DND-41 (cell line): ENCODE measurements around the gene ICAM1.

ENCODE experiments used
- ATAC-seq: fragments of 200-7000 bp; cut with Tn5 transposase; 3 replicates; pipeline ENCODE4 v1.9.1; 2021; ENCODE audit warnings: low read depth; ENCODE audit not compliant: insufficient read depth
- DNase-seq: peaks from one replicate; pipeline ENCODE4 v3.0.0-alpha.2; 2020
- H2AFZ ChIP-seq: 2 replicates; pipeline ENCODE4 v1.6.0; 2012; ENCODE audit warnings: low read depth, low read length
- H3K27ac ChIP-seq: 2 replicates; pipeline ENCODE4 v1.5.1; 2012; ENCODE audit warnings: low read length, inconsistent platforms
- H3K27me3 ChIP-seq: fragments of 200-600 bp; sonication (generic); 2 replicates; pipeline ENCODE4 v1.6.0; 2012; ENCODE audit warnings: low read length, mild to moderate bottlenecking, inconsistent platforms; ENCODE audit not compliant: insufficient read depth, poor library complexity
- H3K36me3 ChIP-seq: 2 replicates; pipeline ENCODE4 v1.5.1; 2012; ENCODE audit warnings: low read length, inconsistent platforms; ENCODE audit not compliant: insufficient read depth
- H3K4me1 ChIP-seq: 2 replicates; pipeline ENCODE4 v1.5.1; 2012; ENCODE audit warnings: mild to moderate bottlenecking, low read length; ENCODE audit not compliant: insufficient read depth
- H3K4me2 ChIP-seq: 2 replicates; pipeline ENCODE4 v1.6.0; 2012; ENCODE audit warnings: mild to moderate bottlenecking, moderate library complexity, low read length, inconsistent platforms; ENCODE audit not compliant: insufficient read depth
- H3K4me3 ChIP-seq, 2 experiments: fragments of 200-600 bp in 1 of 2; shearing (Covaris generic) in 1 of 2; 2 replicates each; pipeline ENCODE4 v1.5.1; 2012 to 2016; ENCODE audit warnings: inconsistent platforms in 2 of 2, low read length in 2 of 2, mild to moderate bottlenecking in 2 of 2, low read depth in 1 of 2, moderate library complexity in 1 of 2
- H3K79me2 ChIP-seq: 2 replicates; pipeline ENCODE4 v1.6.0; 2012; ENCODE audit warnings: low read length, inconsistent platforms; ENCODE audit not compliant: insufficient read depth
- H3K9ac ChIP-seq: 2 replicates; pipeline ENCODE4 v1.6.0; 2012; ENCODE audit warnings: low read depth, mild to moderate bottlenecking, inconsistent platforms, low read length, moderate library complexity
- H3K9me3 ChIP-seq: 2 replicates; pipeline ENCODE4 v1.5.1; 2012; ENCODE audit warnings: low read length, moderate library complexity, mild to moderate bottlenecking, inconsistent platforms; ENCODE audit not compliant: insufficient read depth, severe bottlenecking
- H4K20me1 ChIP-seq: 2 replicates; pipeline ENCODE4 v1.6.0; 2012; ENCODE audit warnings: low read length; ENCODE audit not compliant: insufficient read depth
- EZH2 ChIP-seq: IDR thresholded peaks from 3 replicates; pipeline ENCODE4 v1.6.1; 2012; ENCODE audit warnings: borderline replicate concordance, low read depth, mild to moderate bottlenecking, moderate library complexity, low read length, inconsistent platforms; ENCODE audit not compliant: severe bottlenecking
- TF ChIP-seq, protein P1 (sequence below): IDR thresholded peaks from 2 replicates; pipeline ENCODE4 v1.5.1; 2012; ENCODE audit warnings: borderline replicate concordance, low read length, moderate library complexity, mild to moderate bottlenecking; ENCODE audit not compliant: poor library complexity, severe bottlenecking; ENCODE audit errors: extremely low read depth

ICAM1 gene

GRCh38 chr19:10294368-10294697 lies 23.4 kb downstream of the ICAM1 start:
- no peaks in the 10 kb centered on the region for H4K20me1 ChIP-seq
- ATAC-seq (no peak), DNase-seq (no peak)
- H3K79me2 ChIP-seq: no peaks in the 10 kb centered on the region
- H2AFZ ChIP-seq: no peak overlapping the region
- TF ChIP-seq EZH2: no peak
- TF ChIP-seq, protein P1, sequence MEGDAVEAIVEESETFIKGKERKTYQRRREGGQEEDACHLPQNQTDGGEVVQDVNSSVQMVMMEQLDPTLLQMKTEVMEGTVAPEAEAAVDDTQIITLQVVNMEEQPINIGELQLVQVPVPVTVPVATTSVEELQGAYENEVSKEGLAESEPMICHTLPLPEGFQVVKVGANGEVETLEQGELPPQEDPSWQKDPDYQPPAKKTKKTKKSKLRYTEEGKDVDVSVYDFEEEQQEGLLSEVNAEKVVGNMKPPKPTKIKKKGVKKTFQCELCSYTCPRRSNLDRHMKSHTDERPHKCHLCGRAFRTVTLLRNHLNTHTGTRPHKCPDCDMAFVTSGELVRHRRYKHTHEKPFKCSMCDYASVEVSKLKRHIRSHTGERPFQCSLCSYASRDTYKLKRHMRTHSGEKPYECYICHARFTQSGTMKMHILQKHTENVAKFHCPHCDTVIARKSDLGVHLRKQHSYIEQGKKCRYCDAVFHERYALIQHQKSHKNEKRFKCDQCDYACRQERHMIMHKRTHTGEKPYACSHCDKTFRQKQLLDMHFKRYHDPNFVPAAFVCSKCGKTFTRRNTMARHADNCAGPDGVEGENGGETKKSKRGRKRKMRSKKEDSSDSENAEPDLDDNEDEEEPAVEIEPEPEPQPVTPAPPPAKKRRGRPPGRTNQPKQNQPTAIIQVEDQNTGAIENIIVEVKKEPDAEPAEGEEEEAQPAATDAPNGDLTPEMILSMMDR: no peak
- H3K4me3 ChIP-seq: no peak overlapping the region
- H3K36me3 ChIP-seq: no peaks in the 10 kb centered on the region
- no peaks in the 10 kb centered on the region for H3K27me3 ChIP-seq
- H3K4me1 ChIP-seq: no peaks in the 10 kb centered on the region
- H3K27ac ChIP-seq: no peak overlapping the region
- no peaks in the 10 kb centered on the region for H3K9me3 ChIP-seq
- H3K4me2 ChIP-seq: no peak overlapping the region
- no peak overlapping the region for H3K9ac ChIP-seq

DNA sequence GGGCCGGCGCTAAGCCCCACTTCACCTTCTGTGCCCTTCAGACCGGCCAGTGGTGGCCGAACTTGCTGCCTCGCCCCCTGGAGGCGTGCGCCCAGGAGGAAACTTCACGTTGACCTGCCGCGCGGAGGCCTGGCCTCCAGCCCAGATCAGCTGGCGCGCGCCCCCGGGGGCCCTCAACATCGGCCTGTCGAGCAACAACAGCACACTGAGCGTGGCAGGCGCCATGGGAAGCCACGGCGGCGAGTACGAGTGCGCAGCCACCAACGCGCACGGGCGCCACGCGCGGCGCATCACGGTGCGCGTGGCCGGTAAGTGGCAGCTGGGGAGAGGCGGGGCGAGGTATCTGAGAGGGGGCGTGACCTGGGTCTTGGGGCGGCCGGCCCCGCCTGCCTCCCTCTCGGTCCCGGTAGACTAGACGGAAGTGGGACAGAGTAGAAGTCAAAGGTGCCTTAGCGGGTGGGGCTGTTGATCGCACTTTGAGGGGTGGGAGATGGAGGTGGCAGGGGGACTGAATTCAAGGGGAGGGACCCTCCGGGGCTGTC lies 24.5 kb downstream of the ICAM1 start:
- Histone ChIP-seq H3K79me2 (no peaks in the 10 kb centered on the region), H4K20me1 (no peaks in the 10 kb centered on the region), H3K27me3 (no peaks in the 10 kb centered on the region), H3K4me1 (no peaks in the 10 kb centered on the region), H3K9ac (no peak overlapping the region), H3K4me3 (no peak overlapping the region), H3K27ac (no peak overlapping the region), H3K9me3 (no peaks in the 10 kb centered on the region), H3K36me3 (no peaks in the 10 kb centered on the region), H2AFZ (no peak overlapping the region), H3K4me2 (no peak overlapping the region)
- no peak for ATAC-seq
- no peak for DNase-seq
- no peak for TF ChIP-seq EZH2
- TF ChIP-seq, protein P1: no peak

GRCh38 chr19:10295847-10296591 lies 25.1 kb downstream of the ICAM1 start:
- ATAC-seq: no peak
- H3K36me3 ChIP-seq: no peaks in the 10 kb centered on the region
- no peaks in the 10 kb centered on the region for H3K4me1 ChIP-seq
- H3K9me3 ChIP-seq: no peaks in the 10 kb centered on the region
- no peak overlapping the region for H3K27ac ChIP-seq
- H3K79me2 ChIP-seq: no peaks in the 10 kb centered on the region
- H3K4me2 ChIP-seq: no peak overlapping the region
- no peaks in the 10 kb centered on the region for H3K27me3 ChIP-seq
- no peak for DNase-seq
- no peak overlapping the region for H3K9ac ChIP-seq
- H3K4me3 ChIP-seq: no peak overlapping the region
- no peaks in the 10 kb centered on the region for H4K20me1 ChIP-seq
- TF ChIP-seq EZH2: no peak
- TF ChIP-seq, protein P1: no peak
- no peak overlapping the region for H2AFZ ChIP-seq
